ENCODE measurements around the gene DCHS1.

DNA sequence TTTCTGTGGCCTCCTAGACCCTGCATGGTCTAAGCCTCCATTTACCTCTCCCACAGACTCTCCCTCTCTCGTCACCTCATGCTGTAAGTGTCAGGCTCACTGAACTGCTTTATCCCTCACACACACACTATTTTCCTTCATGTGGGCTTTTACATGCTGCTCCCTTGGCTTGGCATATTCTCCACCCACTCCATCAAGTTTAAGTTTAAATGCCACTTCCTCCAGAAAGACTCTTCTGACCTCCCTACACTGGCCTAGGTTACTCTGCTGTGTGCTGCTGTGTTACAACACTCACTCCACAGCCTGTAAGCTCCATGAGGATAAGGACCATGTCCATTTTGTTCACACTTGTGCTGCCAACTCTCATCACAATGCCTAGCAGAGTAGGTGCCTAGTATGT lies 2.5 kb downstream of the DCHS1 start:
- TF ChIP-seq FOXM1 (IDR thresholded peaks at IDR 0.05; ENCODE audit: borderline replicate concordance) (no peak), HDGF (IDR thresholded peaks at IDR 0.05; ENCODE audit: borderline replicate concordance) (no peak)
